H9 (cell line): ENCODE data around the gene MUTYH. TPM values are rescaled to one million over a fixed set of nuclear protein-coding genes. Genes with fewer than 3 reads are reported as not detected.

ENCODE experiments used
- DNase-seq: peaks from one replicate; pipeline ENCODE4 v3.0.0-alpha.2; 2017
- H2AFZ ChIP-seq: one replicate; pipeline ENCODE4 v1.6.1; 2013; ENCODE audit warnings: mild to moderate bottlenecking, low read length, control low read depth, moderate library complexity
- H2AK5ac ChIP-seq: 2 replicates; pipeline ENCODE4 v1.6.1; 2013; ENCODE audit warnings: low read length, control low read depth, mixed read lengths; ENCODE audit not compliant: insufficient read length
- H2BK120ac ChIP-seq: one replicate; pipeline ENCODE4 v1.6.1; 2013; ENCODE audit warnings: low read depth, mild to moderate bottlenecking, low read length, control low read depth, inconsistent platforms; ENCODE audit not compliant: poor library complexity, severe bottlenecking
- H2BK12ac ChIP-seq: 2 replicates; pipeline ENCODE4 v1.6.1; 2013; ENCODE audit warnings: low read length, control low read depth, mixed read lengths, low read depth; ENCODE audit not compliant: insufficient read length
- H2BK15ac ChIP-seq: 2 replicates; pipeline ENCODE4 v1.6.1; 2013; ENCODE audit warnings: low read depth, low read length, control low read depth
- H2BK20ac ChIP-seq: one replicate; pipeline ENCODE4 v1.6.1; 2013; ENCODE audit warnings: low read depth, mild to moderate bottlenecking, low read length, control low read depth, inconsistent platforms; ENCODE audit not compliant: poor library complexity, severe bottlenecking
- H2BK5ac ChIP-seq: 2 replicates; pipeline ENCODE4 v1.6.1; 2013; ENCODE audit warnings: low read length, control low read depth, mixed read lengths; ENCODE audit not compliant: insufficient read length
- H3K14ac ChIP-seq: 2 replicates; pipeline ENCODE4 v1.6.1; 2013; ENCODE audit warnings: low read length, control low read depth; ENCODE audit not compliant: insufficient read depth
- H3K18ac ChIP-seq: 2 replicates; pipeline ENCODE4 v1.6.1; 2013; ENCODE audit warnings: low read depth, mild to moderate bottlenecking, mixed read lengths, low read length, control low read depth; ENCODE audit not compliant: insufficient read length
- H3K23ac ChIP-seq: 2 replicates; pipeline ENCODE4 v1.6.1; 2013; ENCODE audit warnings: low read length, control low read depth, mixed read lengths, low read depth; ENCODE audit not compliant: insufficient read length
- H3K23me2 ChIP-seq: 2 replicates; pipeline ENCODE4 v1.6.1; 2013; ENCODE audit warnings: low read depth, mild to moderate bottlenecking, mixed read lengths, low read length, control low read depth; ENCODE audit not compliant: insufficient read length, poor library complexity, severe bottlenecking
- H3K27ac ChIP-seq: 2 replicates; pipeline ENCODE4 v1.5.1; 2013; ENCODE audit warnings: low read length, control low read depth, mixed read lengths, low read depth; ENCODE audit not compliant: insufficient read length
- H3K27me3 ChIP-seq: 2 replicates; pipeline ENCODE4 v1.6.1; 2013; ENCODE audit warnings: low read length, control low read depth, inconsistent platforms; ENCODE audit not compliant: insufficient read depth
- H3K4ac ChIP-seq: 2 replicates; pipeline ENCODE4 v1.6.1; 2013; ENCODE audit warnings: low read depth, mild to moderate bottlenecking, control low read depth, inconsistent platforms, low read length, moderate library complexity
- H3K4me1 ChIP-seq: 2 replicates; pipeline ENCODE4 v1.6.1; 2013; ENCODE audit warnings: low read length, control low read depth, inconsistent platforms; ENCODE audit not compliant: insufficient read depth
- H3K4me2 ChIP-seq: 2 replicates; pipeline ENCODE4 v1.6.1; 2013; ENCODE audit warnings: low read length, control low read depth, mixed read lengths; ENCODE audit not compliant: insufficient read length, insufficient read depth
- H3K56ac ChIP-seq: 2 replicates; pipeline ENCODE4 v1.6.1; 2013; ENCODE audit warnings: low read depth, mild to moderate bottlenecking, mixed read lengths, low read length, control low read depth; ENCODE audit not compliant: insufficient read length
- H3K79me1 ChIP-seq: 2 replicates; pipeline ENCODE4 v1.6.1; 2013; ENCODE audit warnings: low read depth, mild to moderate bottlenecking, moderate library complexity, low read length, control low read depth, inconsistent platforms; ENCODE audit not compliant: insufficient read depth, poor library complexity, severe bottlenecking
- H3K79me2 ChIP-seq: 2 replicates; pipeline ENCODE4 v1.6.1; 2013; ENCODE audit warnings: low read length, control low read depth, inconsistent platforms; ENCODE audit not compliant: insufficient read depth
- H3K9ac ChIP-seq: 2 replicates; pipeline ENCODE4 v1.6.1; 2013; ENCODE audit warnings: low read length, control low read depth, mixed read lengths; ENCODE audit not compliant: insufficient read length; ENCODE audit errors: extremely low read depth
- H3K9me3 ChIP-seq: one replicate; pipeline ENCODE4 v1.6.1; 2013; ENCODE audit warnings: low read depth, low read length, inconsistent platforms; ENCODE audit not compliant: control insufficient read depth
- H3T11ph ChIP-seq: one replicate; pipeline ENCODE4 v1.6.1; 2013; ENCODE audit warnings: mild to moderate bottlenecking, low read length, control low read depth, inconsistent platforms
- H4K20me1 ChIP-seq: one replicate; pipeline ENCODE4 v1.6.1; 2013; ENCODE audit not compliant: control insufficient read depth, insufficient read length, insufficient read depth
- H4K5ac ChIP-seq: 2 replicates; pipeline ENCODE4 v1.6.1; 2013; ENCODE audit warnings: low read depth, mild to moderate bottlenecking, mixed read lengths, low read length, control low read depth; ENCODE audit not compliant: insufficient read length
- H4K8ac ChIP-seq: replicated peaks from 2 replicates; pipeline ENCODE4 v1.6.1; 2013; ENCODE audit warnings: low read length, control low read depth, mixed read lengths, low read depth; ENCODE audit not compliant: insufficient read length
- H4K91ac ChIP-seq: 2 replicates; pipeline ENCODE4 v1.6.1; 2013; ENCODE audit warnings: low read depth, mild to moderate bottlenecking, moderate library complexity, mixed read lengths, low read length, control low read depth; ENCODE audit not compliant: insufficient read length
- H3K27ac Mint-ChIP-seq, 3 experiments: 2 replicates in 2 of 3; 3 replicates in 1 of 3; pipeline ENCODE4 v1.8.0; 2020 to 2021; ENCODE audit warnings: mixed read lengths in 3 of 3, mild to moderate bottlenecking in 1 of 3, moderate library complexity in 1 of 3
- H3K27me3 Mint-ChIP-seq: 2 replicates; pipeline ENCODE4 v1.8.0; 2021; ENCODE audit warnings: low read depth, mild to moderate bottlenecking, moderate library complexity, mixed read lengths
- H3K36me3 Mint-ChIP-seq, 3 experiments: 2 replicates in 2 of 3; 3 replicates in 1 of 3; pipeline ENCODE4 v1.8.0; 2020 to 2021; ENCODE audit warnings: low read depth in 3 of 3, mixed read lengths in 3 of 3; ENCODE audit not compliant: insufficient read depth in 1 of 3
- H3K4me1 Mint-ChIP-seq, 2 experiments: 2 replicates each; pipeline ENCODE4 v1.8.0; 2020; ENCODE audit warnings: mixed read lengths in 2 of 2
- H3K4me3 Mint-ChIP-seq, 2 experiments: 2 replicates in 1 of 2; 3 replicates in 1 of 2; pipeline ENCODE4 v1.8.0; 2020 to 2021; ENCODE audit warnings: mild to moderate bottlenecking in 2 of 2, mixed read lengths in 2 of 2, moderate library complexity in 1 of 2
- H3K9me3 Mint-ChIP-seq, 2 experiments: 2 replicates in 1 of 2; 3 replicates in 1 of 2; pipeline ENCODE4 v1.8.0; 2020; ENCODE audit warnings: mild to moderate bottlenecking in 2 of 2, mixed read lengths in 2 of 2, moderate library complexity in 1 of 2
- CTCF ChIP-seq: fragments of 200-600 bp; sonication (generic); conservative IDR thresholded peaks from 3 replicates; pipeline ENCODE4 v1.8.0; 2021; ENCODE audit warnings: antibody characterized with exemption, mild to moderate bottlenecking
- WGBS: extraction: QIAGEN DNeasy Blood & Tissue Kit; methylation state at CpG from one replicate; pipeline ENCODE4 v1.1.7; 2013; ENCODE audit warnings: missing lambda C conversion rate, low lambda C conversion rate, mixed read lengths; ENCODE audit not compliant: insufficient read length; ENCODE audit errors: extremely low coverage; 5-methylcytosine and 5-hydroxymethylcytosine counted together
- total RNA-seq: library from RNA; stranded (reverse); gene quantifications from 2 replicates; pipeline ENCODE4 v1.2.1, GENCODE V29; 2021

Gene MUTYH
- total RNA-seq, 1 experiment from 2014 or later = 52.6 TPM

DNA sequence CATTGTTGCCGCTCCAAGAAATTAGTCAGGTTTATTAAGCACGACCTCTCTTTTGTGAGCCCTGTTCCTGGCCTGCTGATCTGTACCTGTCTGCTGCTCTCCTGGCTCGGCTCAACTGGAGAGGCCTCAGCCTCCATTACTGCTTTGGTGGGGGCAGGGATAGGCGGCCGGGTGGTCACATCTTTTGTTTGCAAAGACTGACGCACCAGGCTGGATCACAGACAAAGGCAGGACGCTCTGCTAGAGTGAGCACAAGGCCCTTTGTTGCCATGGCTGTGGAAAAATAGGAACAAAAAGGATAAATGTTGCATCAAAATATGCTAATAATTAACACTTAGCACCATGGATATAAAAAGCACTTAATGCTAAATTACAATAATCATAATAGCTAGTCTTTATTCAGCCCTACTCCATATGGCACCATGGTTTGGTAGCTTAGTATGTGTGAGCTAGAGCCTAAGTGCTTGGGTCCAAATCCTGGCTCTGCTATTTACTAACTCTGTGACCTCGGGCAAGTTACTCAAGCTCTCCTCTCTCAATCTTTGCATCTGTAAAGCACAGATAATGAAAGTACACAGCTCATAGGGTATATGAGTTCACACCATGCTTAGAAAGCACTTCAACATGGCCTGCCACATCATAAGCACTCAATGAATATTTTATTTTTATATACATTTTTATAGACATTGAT lies 42.4 kb downstream of the MUTYH start:
- H3K27me3 ChIP-seq = no peaks in the 10 kb centered on the region
- DNase-seq = no peak
- no CpG with 5 or more reads among the region's 8 CpGs for WGBS
- no peak overlapping the region for H2BK5ac ChIP-seq
- TF ChIP-seq CTCF = no peak
- no peaks in the 10 kb centered on the region for H3K36me3 Mint-ChIP-seq
- H3K27ac ChIP-seq = no peak overlapping the region
- H4K91ac ChIP-seq = no peak overlapping the region
- H2BK12ac ChIP-seq = no peak overlapping the region
- no peak overlapping the region for H2BK120ac ChIP-seq
- H3K23ac ChIP-seq = no peak overlapping the region
- H3K18ac ChIP-seq = no peak overlapping the region
- no peak overlapping the region for H3K56ac ChIP-seq
- H3K4me3 Mint-ChIP-seq = no peak overlapping the region
- H2AK5ac ChIP-seq = no peak overlapping the region
- no peak overlapping the region for H3K4ac ChIP-seq
- H2AFZ ChIP-seq = no peak overlapping the region
- H3T11ph ChIP-seq = no peak overlapping the region
- H3K27ac Mint-ChIP-seq = peak overlapping the region in 1 of 3 experiments; percentile 94; a peak in 2 of 7 replicates
- no peak overlapping the region; the same call in 1 of the 2 replicates for H3K14ac ChIP-seq
- no peak overlapping the region for H2BK15ac ChIP-seq
- H3K9me3 ChIP-seq = no peaks in the 10 kb centered on the region
- H4K5ac ChIP-seq = no peak overlapping the region
- no peak overlapping the region for H3K4me2 ChIP-seq
- no peaks in the 10 kb centered on the region; a peak in 1 of 5 replicates for H3K9me3 Mint-ChIP-seq
- no peaks in the 10 kb centered on the region for H3K27me3 Mint-ChIP-seq
- peaks cover under 1% of the 10 kb centered on the region for H3K23me2 ChIP-seq
- no peak overlapping the region for H2BK20ac ChIP-seq
- H3K79me1 ChIP-seq = no peaks in the 10 kb centered on the region
- H3K4me1 ChIP-seq = no peaks in the 10 kb centered on the region; the same call in 1 of the 2 replicates
- no peak overlapping the region for H3K9ac ChIP-seq
- no peaks in the 10 kb centered on the region for H3K79me2 ChIP-seq
- peaks cover 19 to 21% of the 10 kb centered on the region in 2 experiments for H3K4me1 Mint-ChIP-seq
- no peak overlapping the region for H4K8ac ChIP-seq
- H4K20me1 ChIP-seq = no peaks in the 10 kb centered on the region
